A673 (cell line): Measurements from ENCODE around the gene TSC22D3. TPM values are rescaled to one million over a fixed set of nuclear protein-coding genes. Genes with fewer than 3 reads are reported as not detected.
A peak's percentile ranks its signal among the peaks of the same experiment; 100 is the strongest.

Experiments
- BruUV-seq: library from RNA; stranded (reverse); fragments of 400-500 nt; replicated peaks from 2 replicates; lab custom pipeline; 2021; lab: Mats Ljungman, UMichigan
- CTCF ChIA-PET: fragments of 300-600 bp; sonication (Branson Sonifier 250); formaldehyde crosslinking; loops from one replicate; lab custom pipeline; 2022; ENCODE audit warnings: antibody characterized with exemption; lab: Charles Lee
- POLR2A ChIA-PET: fragments of 300-600 bp; sonication (Branson Sonifier 250); formaldehyde crosslinking; loops from one replicate; lab custom pipeline; 2022; ENCODE audit warnings: antibody characterized with exemption; ENCODE audit not compliant: low non-redundant PET; lab: Charles Lee
- DNase-seq: peaks from one replicate; pipeline ENCODE4 v3.0.0-alpha.2; 2015; ENCODE audit warnings: low spot score
- H3K27ac ChIP-seq: fragments of 200-600 bp; sonication (generic); 2 replicates; pipeline ENCODE4 v1.5.1; 2016; ENCODE audit warnings: mixed run types, low read depth, mild to moderate bottlenecking, mixed read lengths, antibody characterized with exemption, low read length; ENCODE audit not compliant: poor library complexity, severe bottlenecking
- H3K27me3 ChIP-seq: fragments of 200-600 bp; sonication (generic); replicated peaks from 2 replicates; pipeline ENCODE4 v1.6.1; 2017; ENCODE audit warnings: mixed run types, low read depth, mild to moderate bottlenecking, mixed read lengths, antibody characterized with exemption, low read length; ENCODE audit not compliant: insufficient read depth, poor library complexity
- H3K36me3 ChIP-seq: fragments of 200-600 bp; sonication (generic); 2 replicates; pipeline ENCODE4 v1.6.1; 2016; ENCODE audit warnings: mixed run types, mild to moderate bottlenecking, mixed read lengths, antibody characterized with exemption, low read length; ENCODE audit not compliant: insufficient read depth, poor library complexity, severe bottlenecking
- H3K4me1 ChIP-seq: fragments of 200-600 bp; sonication (generic); 2 replicates; pipeline ENCODE4 v1.6.1; 2017; ENCODE audit warnings: mixed run types, mild to moderate bottlenecking, mixed read lengths, antibody characterized with exemption, low read length; ENCODE audit not compliant: insufficient read depth, poor library complexity, severe bottlenecking
- H3K4me3 ChIP-seq: fragments of 200-600 bp; sonication (generic); 2 replicates; pipeline ENCODE4 v1.5.1; 2016; ENCODE audit warnings: low read depth, mixed run types, mild to moderate bottlenecking, mixed read lengths, low read length; ENCODE audit not compliant: poor library complexity, severe bottlenecking
- H3K9me3 ChIP-seq: fragments of 200-600 bp; sonication (generic); 2 replicates; pipeline ENCODE4 v1.6.1; 2016; ENCODE audit warnings: mixed run types, low read depth, mild to moderate bottlenecking, mixed read lengths, antibody characterized with exemption, low read length; ENCODE audit not compliant: poor library complexity, severe bottlenecking
- EZH2 ChIP-seq: fragments of 200-600 bp; sonication (generic); IDR thresholded peaks from 2 replicates; pipeline ENCODE4 v1.6.1; 2017; ENCODE audit warnings: borderline replicate concordance, low read depth, mild to moderate bottlenecking, mixed read lengths, antibody characterized with exemption, low read length; ENCODE audit not compliant: poor library complexity, severe bottlenecking
- intact Hi-C: fragments of 100-400 bp; cut with micrococcal nuclease; formaldehyde crosslinking; loops from one replicate; pipeline ENCODE4 v1.10.0; 2022; ENCODE audit not compliant: unreplicated experiment
- total RNA-seq: library from RNA; stranded (reverse); gene quantifications from 2 replicates; pipeline ENCODE4 v1.2.3, GENCODE V29; 2021
- TF ChIP-seq, protein P1 (sequence below): fragments of 300-800, 200-600 bp; sonication (generic); conservative IDR thresholded peaks from 2 replicates; pipeline ENCODE4 v1.5.1; 2017; ENCODE audit warnings: low read depth, mild to moderate bottlenecking, antibody characterized with exemption, low read length, moderate library complexity, mixed read lengths

TSC22D3 gene
- total RNA-seq, 1 experiment from 2014 or later: 10.6 TPM

DNA sequence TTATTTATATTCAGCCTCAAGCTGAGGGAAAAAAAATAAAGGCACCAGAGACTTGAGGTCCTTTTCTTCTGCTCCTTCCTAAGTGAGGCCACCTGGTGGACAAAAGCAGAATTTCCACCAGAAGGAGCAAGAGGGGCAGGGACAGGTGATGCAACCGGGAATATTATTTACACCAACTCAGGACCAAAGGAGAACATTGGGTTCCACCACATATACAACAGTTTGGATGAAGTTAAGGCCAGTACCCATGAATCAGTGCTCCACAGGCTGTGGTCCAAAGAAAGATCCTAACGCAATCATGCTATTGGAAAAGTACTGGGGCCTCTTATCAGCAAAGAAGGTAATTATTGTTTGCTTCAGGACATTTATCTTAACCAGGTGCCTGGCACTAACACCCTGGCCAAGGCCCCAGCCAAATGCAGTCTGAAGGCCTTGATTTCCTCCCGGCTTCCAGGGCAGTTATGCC lies 57.4 kb downstream of the TSC22D3 start:
- no peaks in the 10 kb centered on the region for H3K36me3 ChIP-seq
- POLR2A ChIA-PET: interaction anchor here (0.5 to 0.6 kb wide), 2 partner anchors 38 to 46 kb away, joined by 3 to 5 read pairs; no protein-coding TSS in a partner anchor
- peak; percentile 81 for DNase-seq
- no peak overlapping the region for H3K4me3 ChIP-seq
- H3K27me3 ChIP-seq: no peaks in the 10 kb centered on the region
- CTCF ChIA-PET: no interaction called here
- H3K9me3 ChIP-seq: no peaks in the 10 kb centered on the region
- no TSS peak for BruUV-seq
- TF ChIP-seq EZH2: no peak
- TF ChIP-seq, protein P1, sequence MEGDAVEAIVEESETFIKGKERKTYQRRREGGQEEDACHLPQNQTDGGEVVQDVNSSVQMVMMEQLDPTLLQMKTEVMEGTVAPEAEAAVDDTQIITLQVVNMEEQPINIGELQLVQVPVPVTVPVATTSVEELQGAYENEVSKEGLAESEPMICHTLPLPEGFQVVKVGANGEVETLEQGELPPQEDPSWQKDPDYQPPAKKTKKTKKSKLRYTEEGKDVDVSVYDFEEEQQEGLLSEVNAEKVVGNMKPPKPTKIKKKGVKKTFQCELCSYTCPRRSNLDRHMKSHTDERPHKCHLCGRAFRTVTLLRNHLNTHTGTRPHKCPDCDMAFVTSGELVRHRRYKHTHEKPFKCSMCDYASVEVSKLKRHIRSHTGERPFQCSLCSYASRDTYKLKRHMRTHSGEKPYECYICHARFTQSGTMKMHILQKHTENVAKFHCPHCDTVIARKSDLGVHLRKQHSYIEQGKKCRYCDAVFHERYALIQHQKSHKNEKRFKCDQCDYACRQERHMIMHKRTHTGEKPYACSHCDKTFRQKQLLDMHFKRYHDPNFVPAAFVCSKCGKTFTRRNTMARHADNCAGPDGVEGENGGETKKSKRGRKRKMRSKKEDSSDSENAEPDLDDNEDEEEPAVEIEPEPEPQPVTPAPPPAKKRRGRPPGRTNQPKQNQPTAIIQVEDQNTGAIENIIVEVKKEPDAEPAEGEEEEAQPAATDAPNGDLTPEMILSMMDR: peak; percentile 80
- H3K4me1 ChIP-seq: peaks cover 4% of the 10 kb centered on the region
- peak overlapping the region; percentile 57 for H3K27ac ChIP-seq
- intact Hi-C loops: loop anchor here (5.0 kb wide), 2 partner anchors 41 to 61 kb away; no protein-coding TSS in a partner anchor

DNA sequence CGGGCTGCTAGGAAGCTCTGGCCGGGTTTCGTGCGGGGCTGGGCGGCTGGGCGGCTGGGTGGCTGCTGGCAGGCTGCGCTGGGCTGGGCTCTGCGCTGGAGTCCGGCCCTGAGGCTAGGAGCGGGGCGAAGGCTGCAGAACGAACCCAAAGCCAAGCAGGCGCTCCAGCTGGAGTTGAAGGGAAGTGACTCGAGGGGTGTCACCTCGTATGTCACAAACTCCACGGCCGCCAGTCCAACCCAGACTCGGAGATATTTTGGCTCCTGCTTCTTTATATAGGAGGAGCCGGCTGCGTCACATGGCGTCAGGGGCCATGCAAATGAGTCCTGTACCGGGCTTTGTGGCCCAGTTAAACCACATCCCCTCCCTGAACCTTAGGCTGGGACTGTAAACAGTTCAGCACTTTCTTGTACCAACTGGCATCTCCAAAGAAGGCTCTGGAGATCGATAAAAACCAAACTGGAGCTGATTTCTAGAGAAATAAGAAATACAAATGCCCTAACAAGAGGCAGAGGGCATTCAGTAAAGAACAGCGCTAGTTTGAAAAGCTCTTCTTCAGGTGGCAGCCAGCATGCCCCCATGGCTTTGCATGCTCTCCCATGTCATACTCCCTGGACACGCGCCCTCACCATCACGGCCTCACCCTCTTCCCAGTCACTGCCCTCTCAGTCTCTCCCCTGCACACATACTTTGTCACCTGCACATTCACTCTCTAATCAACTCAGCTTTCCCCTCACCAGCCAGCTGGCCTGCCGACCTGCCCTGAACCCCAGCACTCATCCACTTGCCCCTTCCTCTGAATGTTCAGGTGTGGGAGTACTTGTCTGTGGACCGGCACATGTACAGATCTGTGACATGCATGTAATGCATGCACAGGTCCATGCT lies 58.5 kb downstream of the TSC22D3 start:
- H3K4me3 ChIP-seq: peak overlapping the region; percentile 55
- intact Hi-C loops: loop anchor here (2.0 to 5.0 kb wide), 3 partner anchors 40 to 60 kb away; partner anchors contain the start of gene NCBP2L
- H3K36me3 ChIP-seq: no peaks in the 10 kb centered on the region
- H3K27ac ChIP-seq: peak overlapping the region; percentile 68
- H3K27me3 ChIP-seq: no peaks in the 10 kb centered on the region
- no peaks in the 10 kb centered on the region for H3K9me3 ChIP-seq
- DNase-seq: peak; percentile 60
- ChIA-PET POLR2A (interaction anchor here (0.5 to 1.0 kb wide), 2 partner anchors 37 to 44 kb away, joined by 3 read pairs; no protein-coding TSS in a partner anchor), CTCF (interaction anchor here (0.7 to 1.2 kb wide), 2 partner anchors 44 to 89 kb away, joined by 3 to 5 read pairs; partner anchors contain the start of gene PRPS1)
- no TSS peak for BruUV-seq
- TF ChIP-seq, protein P1: no peak
- TF ChIP-seq EZH2: no peak
- H3K4me1 ChIP-seq: peaks cover 4% of the 10 kb centered on the region

DNA sequence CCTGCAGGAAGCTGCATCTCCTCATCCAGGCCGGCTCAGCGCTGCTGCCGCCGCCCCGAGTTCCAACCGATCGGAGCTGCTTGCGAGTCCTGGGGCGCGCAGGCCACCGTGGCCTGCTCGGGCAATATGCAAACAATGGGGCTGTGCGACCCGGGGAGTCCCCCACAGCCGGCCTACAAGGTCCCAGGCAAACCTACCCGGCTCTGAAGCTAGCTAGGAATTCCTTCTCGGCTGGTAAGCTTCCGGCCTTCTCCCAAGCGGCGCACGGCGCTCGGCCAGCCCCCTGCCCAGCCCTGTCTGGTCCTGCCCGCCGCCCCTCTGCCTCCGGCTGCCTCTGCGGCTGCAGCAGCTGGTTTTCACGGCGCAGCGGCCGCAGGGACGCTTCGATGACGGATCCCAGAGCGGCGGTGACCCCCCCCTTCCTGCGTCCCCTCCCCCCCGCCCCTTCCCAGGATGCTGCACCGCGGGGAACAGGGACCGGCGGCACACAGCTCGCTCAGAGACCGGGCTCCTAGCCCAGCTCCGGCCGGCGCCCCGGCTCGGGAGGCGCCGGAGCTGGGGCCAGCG lies 59.4 kb downstream of the TSC22D3 start:
- ChIA-PET CTCF (interaction anchor here (0.7 to 1.2 kb wide), 2 partner anchors 43 to 88 kb away, joined by 3 to 5 read pairs; partner anchors contain the start of gene PRPS1), POLR2A (interaction anchor here (0.6 to 1.0 kb wide), 2 partner anchors 43 to 543 kb away, joined by 3 to 4 read pairs; no protein-coding TSS in a partner anchor)
- Histone ChIP-seq H3K27ac (peak overlapping the region; percentile 68), H3K4me1 (peaks cover 4% of the 10 kb centered on the region), H3K4me3 (peak overlapping the region; percentile 55), H3K36me3 (no peaks in the 10 kb centered on the region), H3K9me3 (no peaks in the 10 kb centered on the region), H3K27me3 (no peaks in the 10 kb centered on the region)
- DNase-seq: peak; percentile 23
- TSS peak; percentile 33 for BruUV-seq
- intact Hi-C loops: loop anchor here (2.0 to 5.0 kb wide), 3 partner anchors 39 to 61 kb away; partner anchors contain the start of gene NCBP2L
- TF ChIP-seq, protein P1: no peak
- TF ChIP-seq EZH2: no peak
